Neural progenitor cell (in vitro differentiated cells): ENCODE data around the gene VRK2. TPM values are rescaled to one million over a fixed set of nuclear protein-coding genes. Genes with fewer than 3 reads are reported as not detected.
"Not testable (repeated sequence)": the region's sequence is repeated elsewhere in the genome, so short reads cannot be mapped to it uniquely, and the experiment has no call there.

Source experiments
- DNase-seq: peaks from one replicate; pipeline ENCODE4 v3.0.0-alpha.2; 2016; ENCODE audit warnings: low spot score
- H2AFZ ChIP-seq: fragments of 200-600 bp; sonication (generic); replicated peaks from 2 replicates; pipeline ENCODE4 v1.6.1; 2016; ENCODE audit warnings: antibody characterized with exemption
- H3F3A ChIP-seq: fragments of 200-600 bp; sonication (generic); 2 replicates; pipeline ENCODE4 v1.6.1; 2016; ENCODE audit warnings: antibody characterized with exemption, low read depth
- H3K27ac ChIP-seq: fragments of 200-600 bp; sonication (generic); 2 replicates; pipeline ENCODE4 v1.5.1; 2016; ENCODE audit warnings: mild to moderate bottlenecking
- H3K27me3 ChIP-seq: fragments of 200-600 bp; sonication (generic); 2 replicates; pipeline ENCODE4 v1.6.1; 2016; ENCODE audit warnings: mild to moderate bottlenecking, moderate library complexity
- H3K36me3 ChIP-seq: fragments of 200-600 bp; sonication (generic); 2 replicates; pipeline ENCODE4 v1.5.1; 2016
- H3K4me1 ChIP-seq: fragments of 200-600 bp; sonication (generic); 2 replicates; pipeline ENCODE4 v1.6.1; 2016; ENCODE audit warnings: mixed run types
- H3K4me2 ChIP-seq: fragments of 200-600 bp; sonication (generic); 2 replicates; pipeline ENCODE4 v1.6.1; 2016
- H3K4me3 ChIP-seq: fragments of 200-600 bp; sonication (generic); 2 replicates; pipeline ENCODE4 v1.5.1; 2016
- H3K79me2 ChIP-seq: fragments of 200-600 bp; sonication (generic); 2 replicates; pipeline ENCODE4 v1.6.1; 2016; ENCODE audit warnings: low read depth
- H3K9ac ChIP-seq: fragments of 200-600 bp; sonication (generic); 2 replicates; pipeline ENCODE4 v1.6.1; 2016
- H3K9me3 ChIP-seq: fragments of 200-600 bp; sonication (generic); 2 replicates; pipeline ENCODE4 v1.5.1; 2016; ENCODE audit warnings: low read depth
- H4K20me1 ChIP-seq: fragments of 200-600 bp; sonication (generic); 2 replicates; pipeline ENCODE4 v1.6.1; 2016; ENCODE audit warnings: low read depth
- H3K27ac Mint-ChIP-seq: 3 replicates; pipeline ENCODE4 v1.8.0; 2021; ENCODE audit warnings: mixed read lengths
- H3K27me3 Mint-ChIP-seq: 2 replicates; pipeline ENCODE4 v1.8.0; 2022; ENCODE audit warnings: low read depth, mild to moderate bottlenecking, inconsistent platforms, moderate library complexity, mixed read lengths; ENCODE audit not compliant: insufficient read depth
- H3K36me3 Mint-ChIP-seq: 3 replicates; pipeline ENCODE4 v1.8.0; 2021; ENCODE audit warnings: mixed read lengths
- H3K4me1 Mint-ChIP-seq: 3 replicates; pipeline ENCODE4 v1.8.0; 2021; ENCODE audit warnings: mixed read lengths
- H3K4me3 Mint-ChIP-seq: 3 replicates; pipeline ENCODE4 v1.8.0; 2021; ENCODE audit warnings: mild to moderate bottlenecking, moderate library complexity, mixed read lengths
- H3K9me3 Mint-ChIP-seq: 3 replicates; pipeline ENCODE4 v1.8.0; 2020; ENCODE audit warnings: mixed read lengths
- CTCF ChIP-seq: fragments of 200-600 bp; sonication (generic); IDR thresholded peaks from 2 replicates; pipeline ENCODE4 v1.5.1; 2017; ENCODE audit warnings: antibody characterized with exemption, mild to moderate bottlenecking
- EZH2 ChIP-seq: fragments of 200-600 bp; sonication (generic); IDR thresholded peaks from 2 replicates; pipeline ENCODE4 v1.6.1; 2017; ENCODE audit warnings: antibody characterized with exemption, mild to moderate bottlenecking, moderate library complexity
- EZH2phosphoT487 ChIP-seq: fragments of 200-600 bp; sonication (generic); IDR thresholded peaks from 2 replicates; pipeline ENCODE4 v1.6.1; 2017; ENCODE audit warnings: antibody characterized with exemption
- total RNA-seq: library from RNA; depleted of rRNA; stranded (reverse); fragments of >200 nt; gene quantifications from 2 replicates; pipeline ENCODE4 v1.2.3, GENCODE V29; 2015; ENCODE audit warnings: low replicate concordance

VRK2 gene
- total RNA-seq, 1 donor from 2014 or later, result 39.2 TPM

DNA sequence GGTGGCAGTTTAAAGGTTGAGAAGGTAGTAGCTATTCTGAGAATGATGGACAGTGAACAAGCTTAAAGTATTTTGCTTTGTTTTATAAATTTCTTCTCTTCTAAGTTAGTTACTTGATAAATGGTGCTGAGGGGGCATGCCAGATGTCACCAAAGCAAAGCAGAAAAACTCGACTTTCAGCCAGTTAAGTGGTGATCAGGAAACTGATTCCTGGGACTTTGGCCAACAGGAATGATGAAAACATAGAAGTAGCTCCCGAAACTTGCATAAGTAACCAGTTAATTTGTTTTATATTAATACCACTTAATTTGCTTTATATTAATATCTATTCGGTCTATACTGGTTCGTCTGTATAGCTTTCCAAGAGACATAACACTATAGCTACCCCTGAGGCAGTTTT is 111.9 kb downstream of the VRK2 start:
- Histone ChIP-seq H3K4me1 (peaks cover 4% of the 10 kb centered on the region), H3K4me2 (no peak overlapping the region), H4K20me1 (no peaks in the 10 kb centered on the region), H3K79me2 (no peaks in the 10 kb centered on the region), H3K9me3 (no peaks in the 10 kb centered on the region), H3K36me3 (peaks cover 3% of the 10 kb centered on the region), H3K27me3 (no peaks in the 10 kb centered on the region), H3K4me3 (no peak overlapping the region), H3F3A (no peaks in the 10 kb centered on the region), H2AFZ (no peak overlapping the region), H3K27ac (no peak overlapping the region), H3K9ac (no peak overlapping the region)
- DNase-seq, result no peak
- Mint-ChIP-seq H3K27me3 (no peaks in the 10 kb centered on the region), H3K9me3 (no peaks in the 10 kb centered on the region), H3K4me3 (no peak overlapping the region), H3K36me3 (peaks cover 41% of the 10 kb centered on the region), H3K27ac (no peak overlapping the region), H3K4me1 (peaks cover 5% of the 10 kb centered on the region)
- TF ChIP-seq EZH2phosphoT487 (no peak), EZH2 (no peak), CTCF (no peak)

DNA sequence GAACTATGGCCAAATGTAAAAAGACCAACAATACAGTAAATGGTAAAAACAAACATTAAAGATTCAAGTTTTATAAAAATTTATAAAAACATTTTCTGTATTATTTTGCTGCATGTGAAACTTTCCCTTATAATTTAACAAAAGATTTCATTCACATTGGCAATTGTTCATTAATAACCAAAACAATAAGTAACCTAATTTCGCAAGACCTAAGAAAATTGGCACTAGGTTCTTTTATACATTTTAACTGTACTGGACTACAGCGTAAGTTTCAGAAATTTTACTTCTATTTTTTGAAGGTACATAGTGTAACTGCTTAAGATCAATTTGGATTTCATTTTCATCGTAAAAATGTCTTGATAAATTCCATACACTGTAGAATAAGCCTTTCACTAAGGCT is 117.3 kb downstream of the VRK2 start:
- Histone ChIP-seq H3F3A (no peaks in the 10 kb centered on the region), H4K20me1 (no peaks in the 10 kb centered on the region), H3K27ac (no peak overlapping the region), H3K9me3 (no peaks in the 10 kb centered on the region), H3K4me1 (no peaks in the 10 kb centered on the region), H2AFZ (no peak overlapping the region), H3K4me3 (no peak overlapping the region), H3K36me3 (peaks cover 3% of the 10 kb centered on the region), H3K4me2 (no peak overlapping the region), H3K79me2 (no peaks in the 10 kb centered on the region), H3K27me3 (no peaks in the 10 kb centered on the region), H3K9ac (no peak overlapping the region)
- no peak overlapping the region for H3K4me3 Mint-ChIP-seq
- H3K9me3 Mint-ChIP-seq, result no peaks in the 10 kb centered on the region
- H3K36me3 Mint-ChIP-seq, result peaks cover 22% of the 10 kb centered on the region
- no peaks in the 10 kb centered on the region for H3K27me3 Mint-ChIP-seq
- DNase-seq, result no peak
- TF ChIP-seq EZH2 (no peak), CTCF (no peak), EZH2phosphoT487 (no peak)
- no peaks in the 10 kb centered on the region for H3K4me1 Mint-ChIP-seq
- no peak overlapping the region for H3K27ac Mint-ChIP-seq

DNA sequence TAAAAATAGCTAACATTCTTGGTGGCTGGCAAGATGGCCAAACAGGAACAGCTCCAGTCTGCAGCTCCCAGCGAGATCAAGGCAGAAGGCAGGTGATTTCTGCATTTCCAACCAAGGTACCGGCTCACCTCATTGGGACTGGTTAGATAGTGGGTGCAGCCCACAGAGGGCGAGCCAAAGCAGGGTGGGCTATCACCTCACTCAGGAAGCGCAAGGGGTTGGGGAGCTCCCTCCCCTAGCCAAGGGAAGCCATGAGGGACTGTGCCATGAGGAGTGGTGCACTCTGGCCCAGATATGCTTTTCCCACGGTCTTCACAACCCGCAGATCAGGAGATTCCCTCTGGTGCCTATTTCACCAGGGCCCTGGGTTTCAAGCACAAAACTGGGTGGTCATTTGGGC is 121.5 kb downstream of the VRK2 start:
- H2AFZ ChIP-seq, H3K27me3 ChIP-seq, DNase-seq, H3K27me3 Mint-ChIP-seq, H3K4me2 ChIP-seq, H3K27ac ChIP-seq, H3K27ac Mint-ChIP-seq, H3K4me1 Mint-ChIP-seq, H4K20me1 ChIP-seq, H3K4me1 ChIP-seq, H3K9me3 ChIP-seq, H3K4me3 ChIP-seq, H3K36me3 ChIP-seq, H3F3A ChIP-seq, H3K4me3 Mint-ChIP-seq, H3K9ac ChIP-seq: not testable (repeated sequence)
- peaks cover 20% of the 10 kb centered on the region for H3K9me3 Mint-ChIP-seq
- peaks cover 31% of the 10 kb centered on the region for H3K36me3 Mint-ChIP-seq
- H3K79me2 ChIP-seq, result peaks cover 11% of the 10 kb centered on the region

- H3K4me1 Mint-ChIP-seq, H3K4me1 ChIP-seq, H3F3A ChIP-seq, H2AFZ ChIP-seq, H3K9ac ChIP-seq, H3K27ac ChIP-seq, H3K27me3 ChIP-seq, H4K20me1 ChIP-seq, H3K4me3 ChIP-seq, H3K4me2 ChIP-seq, H3K27ac Mint-ChIP-seq, DNase-seq, H3K36me3 ChIP-seq, H3K27me3 Mint-ChIP-seq, H3K9me3 ChIP-seq, H3K4me3 Mint-ChIP-seq: not testable (repeated sequence)
- H3K79me2 ChIP-seq, result peaks cover 19% of the 10 kb centered on the region
- H3K9me3 Mint-ChIP-seq, result peaks cover 33% of the 10 kb centered on the region
- H3K36me3 Mint-ChIP-seq, result peaks cover 44% of the 10 kb centered on the region
Observed at GRCh38 chr2:58169845-58170244, 123.2 kb downstream of the VRK2 start.

GRCh38 chr2:58170334-58170933 is 123.8 kb downstream of the VRK2 start:
- not testable (repeated sequence) for H3K9me3 ChIP-seq, H3K27ac Mint-ChIP-seq, H4K20me1 ChIP-seq, H3K27ac ChIP-seq, DNase-seq, H3K36me3 ChIP-seq, H2AFZ ChIP-seq, H3K27me3 ChIP-seq, H3K4me1 Mint-ChIP-seq, H3K27me3 Mint-ChIP-seq, H3K4me2 ChIP-seq, H3K4me3 ChIP-seq, H3K4me1 ChIP-seq, H3K4me3 Mint-ChIP-seq, H3F3A ChIP-seq, H3K9ac ChIP-seq
- H3K9me3 Mint-ChIP-seq, result peaks cover 35% of the 10 kb centered on the region
- H3K36me3 Mint-ChIP-seq, result peaks cover 45% of the 10 kb centered on the region
- H3K79me2 ChIP-seq, result peaks cover 19% of the 10 kb centered on the region

- H3K27me3 Mint-ChIP-seq, H3F3A ChIP-seq, H3K27ac ChIP-seq, H3K27me3 ChIP-seq, H4K20me1 ChIP-seq, H3K36me3 ChIP-seq, H3K27ac Mint-ChIP-seq, H3K4me3 Mint-ChIP-seq, H3K4me3 ChIP-seq, H3K9me3 ChIP-seq, H2AFZ ChIP-seq, H3K4me1 ChIP-seq, H3K4me2 ChIP-seq, DNase-seq, H3K4me1 Mint-ChIP-seq, H3K9ac ChIP-seq: not testable (repeated sequence)
- H3K9me3 Mint-ChIP-seq, result peaks cover 37% of the 10 kb centered on the region
- H3K36me3 Mint-ChIP-seq, result peaks cover 47% of the 10 kb centered on the region
- peaks cover 19% of the 10 kb centered on the region for H3K79me2 ChIP-seq
Observed at GRCh38 chr2:58171831-58172230, 125.2 kb downstream of the VRK2 start.

DNA sequence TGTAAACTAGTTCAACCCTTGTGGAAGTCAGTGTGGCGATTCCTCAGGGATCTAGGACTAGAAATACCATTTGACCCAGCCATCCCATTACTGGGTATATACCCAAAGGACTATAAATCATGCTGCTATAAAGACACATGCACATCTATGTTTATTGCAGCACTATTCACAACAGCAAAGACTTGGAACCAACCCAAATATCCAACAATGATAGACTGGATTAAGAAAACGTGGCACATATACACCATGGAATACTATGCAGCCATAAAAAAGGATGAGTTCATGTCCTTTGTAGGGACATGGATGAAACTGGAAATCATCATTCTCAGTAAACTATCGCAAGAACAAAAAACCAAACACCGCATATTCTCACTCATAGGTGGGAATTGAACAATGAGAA is 130.6 kb downstream of the VRK2 start:
- not testable (repeated sequence) for H3K4me1 ChIP-seq

More for the DNA sequence above, 130.6 kb downstream of the VRK2 start:
- not testable (repeated sequence) for H3K9ac ChIP-seq, H3K4me2 ChIP-seq, H3K9me3 ChIP-seq, H3K4me3 ChIP-seq, H3K27me3 ChIP-seq, H2AFZ ChIP-seq, H3K27ac Mint-ChIP-seq, H3K4me3 Mint-ChIP-seq, H3K27ac ChIP-seq, H3K27me3 Mint-ChIP-seq, H3K36me3 ChIP-seq, H3K4me1 Mint-ChIP-seq, H3F3A ChIP-seq, H4K20me1 ChIP-seq, DNase-seq
- H3K79me2 ChIP-seq, result peaks cover 11% of the 10 kb centered on the region
- H3K36me3 Mint-ChIP-seq, result peaks cover 48% of the 10 kb centered on the region
- H3K9me3 Mint-ChIP-seq, result peaks cover 43% of the 10 kb centered on the region
